OCI-LY7 (cell line): ENCODE data around the gene AFF3.

ENCODE experiments used
- EZH2phosphoT487 ChIP-seq: fragments of 200-600 bp; sonication (generic); IDR thresholded peaks from 2 replicates; pipeline ENCODE4 v1.6.1; 2018; ENCODE audit warnings: low read depth, borderline replicate concordance, mild to moderate bottlenecking, mixed run types, antibody characterized with exemption, low read length, moderate library complexity, mixed read lengths
- TF ChIP-seq, protein P1 (sequence below): fragments of 200-600 bp; sonication (generic); conservative IDR thresholded peaks from 2 replicates; pipeline ENCODE4 v1.5.1; 2014; ENCODE audit warnings: mild to moderate bottlenecking, antibody characterized with exemption, low read length, moderate library complexity, mixed read lengths

DNA sequence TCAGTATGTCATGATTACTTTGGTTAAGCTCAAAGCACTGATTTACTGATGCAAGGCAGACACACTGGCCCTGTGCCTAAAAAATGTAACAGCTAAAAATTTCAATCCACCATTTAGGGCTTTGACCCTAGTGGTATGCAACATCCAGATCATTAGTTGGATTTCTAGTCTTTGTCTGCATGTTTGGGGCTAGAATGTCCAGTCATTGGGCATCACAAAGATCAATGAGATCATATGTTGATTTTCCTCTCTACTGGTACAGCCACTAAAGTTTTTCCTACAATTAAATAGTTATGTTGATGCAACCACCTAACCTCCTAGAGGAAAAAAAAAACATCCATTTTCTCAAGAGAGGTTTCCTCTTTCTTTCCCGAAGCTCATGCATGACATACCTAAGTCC is 599.1 kb downstream of the AFF3 start:
- TF ChIP-seq, protein P1, sequence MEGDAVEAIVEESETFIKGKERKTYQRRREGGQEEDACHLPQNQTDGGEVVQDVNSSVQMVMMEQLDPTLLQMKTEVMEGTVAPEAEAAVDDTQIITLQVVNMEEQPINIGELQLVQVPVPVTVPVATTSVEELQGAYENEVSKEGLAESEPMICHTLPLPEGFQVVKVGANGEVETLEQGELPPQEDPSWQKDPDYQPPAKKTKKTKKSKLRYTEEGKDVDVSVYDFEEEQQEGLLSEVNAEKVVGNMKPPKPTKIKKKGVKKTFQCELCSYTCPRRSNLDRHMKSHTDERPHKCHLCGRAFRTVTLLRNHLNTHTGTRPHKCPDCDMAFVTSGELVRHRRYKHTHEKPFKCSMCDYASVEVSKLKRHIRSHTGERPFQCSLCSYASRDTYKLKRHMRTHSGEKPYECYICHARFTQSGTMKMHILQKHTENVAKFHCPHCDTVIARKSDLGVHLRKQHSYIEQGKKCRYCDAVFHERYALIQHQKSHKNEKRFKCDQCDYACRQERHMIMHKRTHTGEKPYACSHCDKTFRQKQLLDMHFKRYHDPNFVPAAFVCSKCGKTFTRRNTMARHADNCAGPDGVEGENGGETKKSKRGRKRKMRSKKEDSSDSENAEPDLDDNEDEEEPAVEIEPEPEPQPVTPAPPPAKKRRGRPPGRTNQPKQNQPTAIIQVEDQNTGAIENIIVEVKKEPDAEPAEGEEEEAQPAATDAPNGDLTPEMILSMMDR = no peak
- no peak for TF ChIP-seq EZH2phosphoT487
